ENCODE data around the gene OVCH1. TPM values are rescaled to one million over a fixed set of nuclear protein-coding genes. Genes with fewer than 3 reads are reported as not detected.

OVCH1 gene
- total RNA-seq: not detected
- polyA plus RNA-seq (2013, experiment 1 of 2): 0.21 TPM
- 0.07 TPM for polyA plus RNA-seq (2013, experiment 2 of 2)
- total RNA-seq: 0 to 0.16 (median 0) reads per million in 172 experiments

DNA sequence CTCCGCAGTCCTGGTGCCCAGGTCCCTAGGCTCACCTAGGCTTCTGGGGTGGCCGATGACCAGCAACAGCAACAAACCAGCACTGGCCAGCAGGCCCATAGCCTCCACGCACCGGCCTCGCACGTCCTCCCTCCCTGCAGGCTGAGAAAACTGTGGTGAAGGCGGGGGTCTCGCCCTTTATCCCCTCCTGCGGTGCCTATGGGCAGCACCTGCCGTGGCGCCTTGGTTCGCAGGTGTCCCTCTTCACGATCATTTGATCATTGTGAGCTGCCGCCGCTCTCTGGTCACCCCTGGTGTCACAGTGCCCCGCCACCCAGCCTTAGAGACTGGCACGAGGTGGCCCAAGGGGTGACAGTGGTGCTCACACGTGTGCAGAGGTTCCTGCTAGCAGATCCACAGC lies at the start of gene OVCH1:
Gene OVCH1 (minus strand): TSS at position 99 of the 400 bp plus-strand sequence. CDS start 0 bp downstream, at position 99.
- H3K4me3 ChIP-seq (ENCODE audit: low read length): no peak within 1 kb of the TSS
- Mint-ChIP-seq H3K27ac (no peak within 1 kb of the TSS), H3K9me3 (no peaks in the 10 kb centered on the region), H3K4me1 (ENCODE audit: low read depth) (no peaks in the 10 kb centered on the region), H3K4me3 (no peak within 1 kb of the TSS), H3K27me3 (peaks cover 11% of the 10 kb centered on the region), H3K36me3 (ENCODE audit: low read depth) (no peaks in the 10 kb centered on the region)
- DNase-seq (no peak), ATAC-seq (ENCODE audit: poor library complexity) (no peak)
- TF ChIP-seq CTCF (IDR thresholded peaks at IDR 0.05): no peak
- no peaks in the 10 kb centered on the region for H3K9me3 ChIP-seq (ENCODE audit: control insufficient read depth in 1 of 2, insufficient read depth in 1 of 2, low read length in 2 of 2)
- POLR2A ChIA-PET: no interaction called here
- intact Hi-C loops (cut with DNase I, micrococcal nuclease): no loop called here
- CTCF ChIA-PET: no interaction called here
- H3K36me3 ChIP-seq (ENCODE audit: insufficient read depth, low read length): no peaks in the 10 kb centered on the region
- no peak within 1 kb of the TSS for H3K27ac ChIP-seq (ENCODE audit: low read depth in 1 of 2, low read length in 2 of 2)
- no peaks in the 10 kb centered on the region for H3K27me3 ChIP-seq (ENCODE audit: control insufficient read depth in 1 of 2, insufficient read depth in 2 of 2, low read length in 2 of 2)
- no peaks in the 10 kb centered on the region for H3K4me1 ChIP-seq (ENCODE audit: insufficient read depth, low read length)

GRCh38 chr12:29547151-29547632 lies 49.7 kb upstream of the OVCH1 start:
- H3K4me3 Mint-ChIP-seq: no peak overlapping the region
- no peak for TF ChIP-seq CTCF (IDR thresholded peaks at IDR 0.05)
- peaks cover 15% of the 10 kb centered on the region for H3K27me3 Mint-ChIP-seq
- intact Hi-C loops (cut with DNase I, micrococcal nuclease): no loop called here
- H3K36me3 ChIP-seq (ENCODE audit: insufficient read depth, low read length): no peaks in the 10 kb centered on the region
- no peaks in the 10 kb centered on the region for H3K4me1 ChIP-seq (ENCODE audit: insufficient read depth, low read length)
- no peaks in the 10 kb centered on the region for H3K36me3 Mint-ChIP-seq (ENCODE audit: low read depth)
- H3K9me3 ChIP-seq (ENCODE audit: control insufficient read depth in 1 of 2, insufficient read depth in 1 of 2, low read length in 2 of 2): no peaks in the 10 kb centered on the region
- H3K27me3 ChIP-seq (ENCODE audit: control insufficient read depth in 1 of 2, insufficient read depth in 2 of 2, low read length in 2 of 2): peaks cover 0 to 4% of the 10 kb centered on the region in 2 experiments
- H3K27ac Mint-ChIP-seq: no peak overlapping the region
- CTCF ChIA-PET: no interaction called here
- H3K4me3 ChIP-seq (ENCODE audit: low read length): no peak overlapping the region
- no peaks in the 10 kb centered on the region for H3K4me1 Mint-ChIP-seq (ENCODE audit: low read depth)
- POLR2A ChIA-PET: no interaction called here
- no peaks in the 10 kb centered on the region for H3K9me3 Mint-ChIP-seq
- H3K27ac ChIP-seq (ENCODE audit: low read depth in 1 of 2, low read length in 2 of 2): no peak overlapping the region
- ATAC-seq (ENCODE audit: poor library complexity) (no peak), DNase-seq (no peak)

DNA sequence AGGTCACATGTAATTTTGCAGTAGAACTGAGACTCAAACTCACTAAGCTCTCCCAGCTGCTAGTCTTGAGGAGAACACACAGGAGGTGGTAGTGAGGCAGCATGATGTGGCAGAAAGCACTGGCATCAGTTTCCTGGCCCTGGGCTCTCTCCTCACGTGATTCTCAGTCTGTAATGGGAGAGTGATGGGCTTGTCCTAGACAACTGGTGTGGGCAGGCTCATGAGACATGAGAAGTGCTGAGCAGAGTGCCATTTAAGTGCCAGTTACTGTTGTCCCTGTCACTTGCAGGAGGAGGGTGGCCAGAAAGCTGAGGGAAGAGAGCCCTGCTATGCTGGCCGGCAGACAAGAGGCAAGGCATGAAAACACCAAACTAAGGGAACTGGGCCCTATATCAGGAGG lies 48.5 kb upstream of the OVCH1 start:
- H3K27me3 Mint-ChIP-seq: peaks cover 20% of the 10 kb centered on the region
- Histone ChIP-seq H3K4me1 (ENCODE audit: insufficient read depth, low read length) (no peaks in the 10 kb centered on the region), H3K27me3 (ENCODE audit: control insufficient read depth in 1 of 2, insufficient read depth in 2 of 2, low read length in 2 of 2) (peaks cover 0 to 7% of the 10 kb centered on the region in 2 experiments), H3K27ac (ENCODE audit: low read depth in 1 of 2, low read length in 2 of 2) (no peak overlapping the region), H3K9me3 (ENCODE audit: control insufficient read depth in 1 of 2, insufficient read depth in 1 of 2, low read length in 2 of 2) (no peaks in the 10 kb centered on the region), H3K4me3 (ENCODE audit: low read length) (no peak overlapping the region), H3K36me3 (ENCODE audit: insufficient read depth, low read length) (no peaks in the 10 kb centered on the region)
- H3K4me1 Mint-ChIP-seq (ENCODE audit: low read depth): no peaks in the 10 kb centered on the region
- no peak overlapping the region for H3K27ac Mint-ChIP-seq
- CTCF ChIA-PET: no interaction called here
- no peak overlapping the region for H3K4me3 Mint-ChIP-seq
- H3K36me3 Mint-ChIP-seq (ENCODE audit: low read depth): no peaks in the 10 kb centered on the region
- no peak for TF ChIP-seq CTCF (IDR thresholded peaks at IDR 0.05)
- DNase-seq (no peak), ATAC-seq (ENCODE audit: poor library complexity) (no peak)
- H3K9me3 Mint-ChIP-seq: no peaks in the 10 kb centered on the region
- POLR2A ChIA-PET: no interaction called here
- intact Hi-C loops (cut with DNase I, micrococcal nuclease): no loop called here

Measured in CD4-positive, alpha-beta T cell (primary cell).